ENCODE measurements around the gene LAMA4.

Gene LAMA4

DNA sequence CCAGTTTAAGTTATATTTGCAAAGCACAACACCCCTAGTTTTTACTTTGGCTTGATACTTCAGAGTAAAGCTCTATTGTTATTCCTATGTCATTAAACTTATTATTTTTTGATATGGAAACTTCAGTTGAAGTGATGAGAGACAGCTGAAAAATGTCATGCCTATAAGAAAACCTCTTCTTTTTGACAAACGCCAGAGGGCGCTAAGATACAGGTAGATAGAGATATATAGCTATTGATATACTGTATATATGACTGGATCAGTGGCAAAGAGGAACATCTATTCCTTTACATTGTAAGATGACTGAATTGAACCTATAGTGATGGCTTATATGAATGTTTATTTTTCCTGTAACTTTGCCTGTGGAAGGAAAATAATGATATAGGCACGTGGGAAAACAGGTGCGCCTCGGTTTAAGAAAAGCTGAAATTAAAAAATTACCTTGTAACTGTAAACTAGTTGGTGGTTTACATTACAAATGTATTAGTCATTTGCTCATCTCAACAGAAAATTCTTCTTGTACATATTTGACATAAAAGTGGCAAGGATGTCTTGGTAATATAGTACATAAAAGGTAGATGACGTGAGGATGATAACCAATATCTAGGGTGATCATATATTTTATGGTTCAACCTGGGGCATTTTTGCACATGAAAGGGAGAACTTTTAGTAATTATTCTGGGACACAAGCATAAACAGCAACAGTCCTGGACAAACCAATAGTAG lies 74.1 kb downstream of the LAMA4 start:
- DNase-seq = no peak

DNA sequence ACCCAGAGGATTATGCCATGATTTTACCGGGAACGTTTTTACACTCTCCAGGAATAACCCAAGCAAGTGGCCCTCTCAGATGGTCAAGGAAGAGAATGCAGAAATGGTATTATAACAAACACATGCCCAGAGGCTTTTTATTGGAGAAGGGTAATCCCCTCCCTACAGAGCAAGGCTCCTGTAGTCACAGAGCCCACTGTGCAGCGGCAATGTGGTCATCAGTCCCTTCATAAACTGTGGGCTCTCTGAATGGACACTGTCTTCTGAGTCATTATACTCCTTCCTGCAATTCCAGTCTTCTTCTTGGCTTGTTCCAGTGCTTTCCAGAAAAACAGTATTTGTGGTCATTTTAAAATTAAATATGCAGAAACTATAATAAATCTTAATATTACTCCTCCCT lies 74.7 kb downstream of the LAMA4 start:
- no peak for DNase-seq

DNA sequence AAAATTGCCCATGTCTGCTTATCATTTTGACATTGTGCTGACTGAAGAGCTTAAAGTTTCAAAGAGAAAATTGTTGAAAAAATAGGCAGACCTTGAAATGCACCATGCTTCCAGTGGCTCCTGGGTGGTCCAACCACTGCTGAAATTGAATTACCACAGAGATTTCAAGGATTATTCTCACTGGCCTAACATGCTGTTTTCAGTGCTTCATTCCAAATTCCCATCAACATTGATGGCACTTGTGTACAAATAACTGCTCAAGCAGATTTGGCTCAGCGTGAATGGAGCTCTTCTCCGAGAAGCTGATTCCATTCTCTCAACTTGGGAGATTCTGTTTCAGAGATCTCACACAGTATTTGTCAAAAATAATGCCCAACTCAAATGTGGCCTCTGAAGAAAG lies 75.5 kb downstream of the LAMA4 start:
- DNase-seq = no peak

DNA sequence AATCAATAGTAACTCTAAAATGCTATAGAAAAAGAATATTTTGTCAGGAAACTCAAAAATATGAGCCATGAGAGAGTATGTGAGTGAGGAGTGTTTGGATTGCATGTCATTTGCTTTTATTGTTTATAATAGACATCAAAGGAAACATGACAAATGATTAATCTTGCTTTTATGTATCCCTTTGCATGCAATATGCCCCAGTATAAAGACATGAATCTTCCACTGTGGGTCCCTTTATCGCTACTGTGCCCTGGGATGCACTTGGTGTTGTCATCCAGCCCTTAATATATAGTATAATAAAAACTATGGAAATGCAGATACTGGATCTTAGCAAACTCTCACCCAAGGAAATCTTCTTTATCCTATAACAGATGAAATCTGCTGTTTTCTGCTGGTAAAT lies 77.3 kb downstream of the LAMA4 start:
- no peak for DNase-seq

DNA sequence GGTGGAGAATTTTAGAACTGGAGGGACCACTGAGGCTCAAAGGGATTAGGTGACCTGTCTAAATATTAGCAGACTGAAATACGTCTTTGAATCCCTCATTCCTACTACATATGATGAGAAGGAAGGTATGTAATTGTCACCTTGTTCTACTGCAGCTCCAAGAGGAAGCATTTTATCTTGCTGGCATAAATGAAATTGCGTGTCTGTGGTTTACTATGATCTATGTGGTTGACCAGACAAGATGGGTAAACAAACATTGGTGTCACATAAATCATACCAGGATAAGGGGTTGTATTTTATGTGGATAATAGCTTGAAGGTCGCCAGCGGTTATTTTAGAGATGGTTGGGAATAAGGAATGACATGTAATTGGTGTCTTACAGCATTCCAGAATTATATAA lies 78.2 kb downstream of the LAMA4 start:
- DNase-seq = no peak

DNA sequence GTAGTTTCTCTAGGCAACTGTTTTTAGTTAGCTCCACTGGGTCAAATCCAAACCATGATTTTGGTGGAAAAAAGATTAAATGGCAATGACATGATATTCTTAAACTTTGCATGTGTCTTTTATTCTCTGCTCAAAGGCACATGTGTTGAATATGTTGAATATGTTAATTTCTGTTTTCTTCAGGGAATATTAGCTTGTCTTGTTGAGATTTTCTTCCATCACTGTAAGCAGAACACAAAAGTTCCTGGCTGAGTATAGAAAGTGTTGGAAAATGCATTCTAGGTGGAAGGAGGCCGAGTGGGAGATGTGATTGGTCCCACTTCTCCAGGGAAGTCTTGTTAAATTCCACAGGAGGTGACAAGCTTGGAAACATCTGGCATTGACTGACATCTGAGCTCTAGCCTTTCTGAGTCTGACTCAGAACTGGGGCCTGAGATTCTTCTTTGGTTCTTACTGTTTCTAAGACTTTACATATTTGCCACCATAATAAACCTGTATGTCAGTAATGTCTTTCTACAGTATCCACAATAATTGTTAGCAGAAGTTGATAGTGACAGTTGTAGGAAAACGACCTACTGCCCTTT lies 81.1 kb downstream of the LAMA4 start:
- DNase-seq = no peak

DNA sequence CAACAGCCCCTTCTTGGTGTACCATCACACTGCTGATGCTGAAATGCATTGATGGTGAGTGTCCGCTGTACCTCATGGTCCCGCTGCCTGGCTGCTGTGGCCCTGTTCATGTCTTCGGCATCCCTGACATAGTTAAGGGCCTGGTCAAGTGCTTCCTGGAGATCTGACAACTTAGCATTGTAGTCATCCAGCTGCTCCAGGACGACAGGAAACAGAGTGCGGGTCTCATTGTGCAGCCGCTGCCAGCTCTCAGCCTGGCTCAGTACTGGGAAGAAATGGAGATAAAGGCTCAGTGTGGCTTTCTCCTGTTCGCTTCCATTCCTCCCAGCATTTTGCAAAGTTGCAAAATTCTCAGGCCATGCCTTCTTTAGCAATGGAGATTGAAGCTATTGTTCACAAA lies 81.8 kb downstream of the LAMA4 start:
- DNase-seq = no peak

DNA sequence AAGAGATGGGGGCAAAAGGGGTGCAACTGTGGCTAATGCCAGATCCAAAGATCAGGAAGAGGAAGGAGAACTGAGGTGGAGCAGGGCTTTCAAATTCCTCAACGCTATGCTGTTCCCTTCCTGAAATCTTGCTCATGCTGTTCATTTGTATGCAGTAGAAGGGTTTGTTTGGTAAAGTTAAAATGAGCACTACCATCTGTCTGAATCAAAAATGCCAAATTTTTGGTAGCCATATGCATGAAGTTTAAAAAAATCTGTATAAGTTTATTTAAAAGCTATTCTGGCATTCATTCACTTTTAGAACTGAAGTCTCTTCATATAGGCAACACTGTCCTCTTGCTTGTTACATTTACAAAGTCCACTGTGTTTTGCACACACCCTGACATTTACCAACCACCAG lies 84.8 kb downstream of the LAMA4 start:
- DNase-seq = no peak

DNA sequence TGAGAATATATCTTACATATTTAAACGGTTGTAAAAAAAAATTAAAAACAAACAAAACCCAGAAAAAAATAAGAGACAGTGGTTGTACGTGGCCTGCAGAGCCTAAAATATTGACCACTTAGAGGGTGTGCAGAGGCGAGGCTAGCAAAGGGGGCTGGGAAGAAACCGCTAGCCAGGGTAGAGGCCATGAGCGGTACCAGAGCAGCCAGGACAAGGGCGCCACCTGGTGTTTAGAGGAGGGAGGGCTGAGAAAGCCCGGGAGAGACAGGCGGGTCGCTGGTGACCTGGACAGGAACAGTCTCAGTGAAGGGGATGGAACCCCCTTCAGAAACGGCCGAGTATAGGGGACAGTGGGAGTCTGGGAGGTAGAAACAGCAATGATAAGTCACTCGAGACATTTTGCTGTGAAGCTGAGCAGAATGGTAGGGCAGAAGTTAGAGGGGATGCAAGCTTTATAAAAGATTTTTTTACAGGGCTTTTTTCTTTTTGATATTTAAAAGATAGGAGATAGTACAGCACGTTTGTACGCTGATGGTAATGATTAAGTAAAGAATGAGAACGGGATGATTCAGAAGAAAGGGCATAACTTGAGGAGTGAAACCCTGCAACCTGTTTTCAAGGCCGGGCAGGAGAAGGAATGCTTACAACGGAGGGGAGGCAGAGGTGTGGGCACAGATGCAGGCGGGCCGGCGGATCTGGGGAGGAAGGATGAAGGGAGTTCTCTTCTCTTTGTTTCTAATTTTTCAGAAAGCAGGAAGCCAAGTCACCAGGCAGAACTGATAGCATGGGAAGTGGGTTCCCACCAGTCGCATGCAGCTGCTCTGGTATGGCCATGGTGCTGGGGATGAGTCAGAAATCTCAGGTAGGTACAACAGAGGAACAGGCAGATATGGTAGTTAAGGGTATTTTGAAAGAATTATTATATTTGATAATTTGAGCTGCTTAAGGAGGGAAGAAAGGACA lies 90.8 kb downstream of the LAMA4 start:
- no peak for DNase-seq

DNA sequence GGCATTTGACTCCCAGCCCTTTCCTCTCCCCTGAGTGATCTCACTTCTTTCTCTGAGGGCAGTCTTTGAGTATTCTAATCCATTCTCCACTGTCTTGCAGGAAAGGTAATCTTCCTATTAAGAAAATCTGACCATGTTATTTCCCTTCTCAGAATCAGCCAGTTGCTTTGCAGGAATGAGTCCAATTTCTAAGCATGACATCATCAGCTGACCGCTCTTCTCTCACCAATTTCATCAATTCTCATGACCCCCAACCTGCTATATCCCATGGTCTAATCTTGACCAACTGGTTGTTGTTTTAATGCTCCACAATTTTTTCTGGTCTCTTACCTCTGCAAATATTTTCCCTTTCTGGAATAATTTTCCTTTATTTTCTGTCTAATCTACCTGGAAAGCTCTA lies 93.6 kb downstream of the LAMA4 start:
- no peak for DNase-seq

DNA sequence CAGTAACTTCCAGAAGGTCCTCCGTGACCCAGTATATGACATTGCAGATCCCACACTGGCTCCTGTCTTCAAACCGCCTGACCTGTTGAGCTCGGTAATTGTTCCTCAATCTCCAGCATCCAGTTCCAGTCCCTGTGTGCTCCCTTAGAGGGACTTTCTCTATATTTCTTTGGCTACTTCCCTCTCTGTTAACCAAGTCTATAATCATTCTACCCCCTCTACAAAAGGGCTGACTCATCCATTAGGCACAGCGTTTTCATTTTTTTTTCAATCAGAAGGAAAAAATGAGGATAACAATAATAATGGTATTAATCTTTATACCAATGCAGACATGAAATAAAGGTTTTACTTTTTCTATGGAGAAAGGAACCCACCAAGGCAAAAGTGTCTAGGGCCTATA lies 97.7 kb downstream of the LAMA4 start:
- no peak for DNase-seq

DNA sequence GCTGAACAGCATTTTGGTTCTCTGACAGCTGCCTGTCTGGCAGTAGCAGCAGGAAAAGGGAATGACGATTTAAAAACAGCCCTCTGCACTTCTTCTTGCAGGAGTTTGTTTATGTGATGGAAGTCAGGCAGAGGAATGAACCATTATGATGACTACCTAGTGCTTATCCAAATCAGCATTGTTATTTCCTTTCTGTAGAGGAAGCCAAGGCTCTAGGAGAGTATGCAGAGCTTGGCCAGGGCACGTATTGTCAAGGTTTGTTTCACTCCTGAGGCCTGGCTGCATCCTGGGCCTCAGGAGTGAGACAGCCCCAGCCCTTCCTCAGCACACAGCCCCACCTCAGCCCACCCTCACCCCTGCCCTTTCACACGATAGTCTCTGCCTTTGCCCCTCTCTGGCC lies 98.5 kb downstream of the LAMA4 start:
- no peak for DNase-seq

DNA sequence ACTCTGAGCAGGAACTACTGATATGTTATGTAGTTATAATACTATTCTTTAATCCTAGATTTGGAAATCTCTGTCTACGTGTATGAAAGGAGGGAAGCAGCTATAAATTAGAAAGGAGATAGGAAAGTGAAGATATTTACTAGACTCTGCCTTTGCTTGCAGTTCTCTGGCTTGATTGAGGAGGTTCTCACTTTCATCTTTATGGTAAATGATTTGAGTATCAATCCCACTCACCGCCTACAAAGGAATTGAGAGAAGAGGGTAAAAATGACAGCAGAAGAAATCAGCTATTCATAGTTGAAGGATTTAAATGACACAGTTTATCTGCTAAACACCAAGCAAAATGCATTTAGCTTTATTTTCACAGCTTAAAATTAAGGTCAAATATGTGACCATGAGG lies 99.7 kb downstream of the LAMA4 start:
- no peak for DNase-seq

DNA sequence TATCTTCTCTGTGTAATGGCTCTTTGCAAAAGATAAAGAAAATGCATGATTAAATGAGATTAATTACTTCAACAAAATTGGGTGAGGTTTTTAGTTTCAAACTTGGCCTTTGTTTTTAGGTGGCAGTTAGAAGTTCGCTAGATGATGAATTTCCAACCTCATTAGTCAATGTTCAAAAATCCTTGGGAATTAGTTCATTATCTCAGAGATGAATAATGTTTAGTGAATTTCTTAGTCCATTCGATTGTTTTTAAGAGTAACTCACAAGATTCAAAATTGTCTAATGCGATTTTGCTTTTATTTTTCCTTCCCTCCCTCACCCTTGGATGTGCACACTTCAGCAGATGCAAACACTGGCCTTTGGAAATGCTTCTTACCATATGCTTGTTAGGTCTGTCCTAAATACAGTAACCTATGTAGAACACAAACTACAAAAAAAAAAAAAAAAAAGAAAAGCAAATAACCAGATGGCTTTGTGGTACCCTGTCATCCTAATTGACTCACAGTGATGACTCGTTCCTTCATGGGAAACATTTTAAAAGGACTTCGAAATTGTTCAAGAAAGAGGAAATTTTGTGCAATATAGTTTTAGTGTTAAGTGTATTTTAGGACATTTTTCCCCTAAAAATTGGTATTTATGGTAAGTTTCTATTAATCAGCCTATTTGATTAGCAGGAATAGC lies 100.3 kb downstream of the LAMA4 start:
- no peak for DNase-seq

DNA sequence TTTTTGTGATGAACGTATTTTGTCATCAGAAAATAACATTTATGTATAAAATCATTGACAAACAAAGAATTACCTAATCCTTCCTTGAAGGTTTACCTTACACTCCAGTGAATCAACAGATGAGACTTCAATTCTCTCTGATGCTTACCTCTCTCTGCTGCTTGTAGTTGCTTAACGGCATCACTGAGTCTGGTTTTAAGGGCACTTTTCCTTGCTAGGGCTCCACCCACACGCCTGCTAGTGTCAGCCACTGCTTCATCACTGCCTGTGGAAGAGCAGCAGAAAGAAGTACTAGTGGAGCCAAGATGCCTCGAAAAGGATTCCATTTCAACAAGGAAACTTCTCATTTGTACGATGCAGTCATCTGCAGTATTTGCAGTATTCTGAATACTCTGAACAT lies 104.0 kb downstream of the LAMA4 start:
- no peak for DNase-seq

DNA sequence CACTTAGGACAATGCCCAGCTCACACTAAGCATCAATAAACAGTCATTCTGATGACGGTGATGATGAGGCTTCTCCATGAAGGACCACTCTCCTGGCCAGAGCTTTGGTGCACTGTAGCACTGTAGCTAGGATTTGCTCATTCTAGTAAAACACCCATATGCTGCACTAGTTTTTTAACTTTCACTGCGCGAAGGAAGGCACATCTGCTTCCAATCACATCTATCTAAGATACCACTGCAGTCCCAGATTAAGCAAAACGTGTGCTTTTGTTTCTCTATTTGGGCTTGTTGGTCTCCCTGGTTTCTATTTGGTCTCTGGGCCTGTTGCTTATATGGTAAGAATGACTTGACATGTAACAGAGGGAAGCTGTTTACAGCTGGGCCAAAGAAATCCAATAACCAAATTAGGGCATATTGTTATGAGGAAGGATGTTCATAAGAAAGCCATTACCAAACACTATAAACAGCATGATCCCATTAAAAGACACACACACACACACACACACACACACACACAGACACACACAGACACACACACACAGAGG lies 104.6 kb downstream of the LAMA4 start:
- no peak for DNase-seq

DNA sequence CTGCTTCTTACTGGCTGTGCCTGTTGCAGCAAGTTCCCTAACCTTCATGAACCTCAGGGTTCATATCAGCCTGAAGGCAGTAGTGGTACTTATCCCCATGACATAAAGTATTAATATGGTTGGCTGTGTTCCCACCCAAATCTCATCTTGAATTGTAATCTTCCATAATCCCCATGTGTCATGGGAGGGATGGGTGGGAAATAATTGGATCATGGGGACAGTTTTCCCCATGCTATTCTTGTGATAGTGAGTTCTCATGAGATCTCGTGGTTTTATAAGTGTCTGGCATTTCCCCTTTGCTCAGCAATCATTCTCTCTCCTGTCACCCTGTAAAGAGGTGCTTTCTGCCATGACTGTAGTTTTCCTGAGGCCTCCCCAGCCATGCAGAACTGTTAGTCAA lies 105.1 kb downstream of the LAMA4 start:
- DNase-seq = no peak

DNA sequence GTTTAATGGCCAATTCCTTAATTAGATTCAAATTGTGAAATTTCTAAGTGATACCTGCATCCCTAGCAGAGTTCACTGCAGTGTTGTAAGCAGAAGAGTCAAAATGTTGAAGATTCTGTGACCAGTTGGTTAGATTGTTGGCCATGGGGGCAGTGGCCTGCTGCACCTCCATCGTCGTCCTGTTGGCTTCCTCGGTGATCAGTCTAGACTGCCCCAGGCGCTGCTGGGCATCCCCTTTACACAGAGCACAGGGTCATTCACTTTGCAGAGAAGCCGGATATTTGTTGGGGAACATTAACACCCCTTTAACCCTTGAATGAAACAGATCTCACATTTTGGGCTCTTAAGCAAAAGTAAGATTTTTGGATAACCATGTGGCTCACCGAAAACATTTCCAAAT lies 106.3 kb downstream of the LAMA4 start:
- no peak for DNase-seq

DNA sequence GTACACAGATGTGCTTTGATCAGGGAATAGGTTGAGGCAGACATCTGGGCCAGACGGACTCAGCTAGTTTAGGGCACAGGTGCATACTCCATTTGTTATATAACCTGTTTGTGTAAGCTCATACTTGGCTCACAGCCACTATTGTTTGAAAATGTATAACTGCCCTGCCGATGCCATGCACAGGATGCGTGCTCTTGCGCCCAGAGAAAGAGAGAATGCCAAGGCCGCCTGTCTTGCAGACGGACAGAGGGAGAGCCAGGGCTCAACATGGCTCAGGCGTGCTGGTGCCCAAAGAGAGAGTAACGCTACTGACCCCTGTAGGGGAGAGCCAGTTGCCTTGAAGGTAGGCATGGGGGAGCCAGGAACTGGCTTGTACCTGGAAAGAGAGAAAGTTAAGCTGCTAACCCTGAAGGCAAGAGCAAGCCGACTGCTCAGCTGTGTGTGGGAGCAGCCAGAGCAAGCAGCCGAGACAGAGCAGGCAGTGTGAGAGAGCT lies 109.2 kb downstream of the LAMA4 start:
- no peak for DNase-seq

DNA sequence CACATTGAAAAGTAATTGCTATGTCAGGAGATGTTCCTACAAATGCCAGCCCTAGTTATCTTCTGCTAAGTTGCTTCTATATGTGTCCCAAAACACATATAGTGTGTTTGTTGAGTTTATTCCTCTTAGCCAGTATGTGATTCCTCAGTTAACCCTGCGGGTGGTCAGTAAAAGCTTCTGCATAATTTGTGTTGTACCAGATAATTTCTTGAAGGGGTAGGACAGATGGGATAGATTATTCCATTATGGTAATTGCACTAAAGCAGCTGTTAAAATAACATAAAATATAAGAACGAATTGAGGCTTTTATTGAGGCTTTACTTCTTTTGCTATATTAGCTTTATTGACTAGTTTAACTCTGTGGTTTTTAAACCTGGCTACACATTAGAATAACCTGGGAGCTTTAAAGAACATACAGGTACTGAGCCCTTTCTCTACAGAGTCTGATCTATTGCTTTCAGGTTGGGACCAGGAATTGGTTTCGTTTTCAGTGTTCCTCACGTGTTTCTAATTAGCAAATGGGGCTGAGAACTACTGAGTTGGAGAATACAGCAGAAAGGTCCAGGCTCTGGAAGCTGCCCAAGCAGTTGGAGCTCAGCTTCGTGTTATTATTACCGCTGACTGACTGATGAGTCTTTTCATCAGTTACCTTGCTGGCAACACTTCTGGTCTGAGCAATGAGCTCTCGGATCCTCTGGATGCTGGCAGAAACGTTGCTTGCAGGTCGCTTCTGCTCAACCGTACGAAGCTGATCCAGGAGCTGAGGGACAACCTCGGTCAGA lies 110.0 kb downstream of the LAMA4 start:
- DNase-seq = no peak

DNA sequence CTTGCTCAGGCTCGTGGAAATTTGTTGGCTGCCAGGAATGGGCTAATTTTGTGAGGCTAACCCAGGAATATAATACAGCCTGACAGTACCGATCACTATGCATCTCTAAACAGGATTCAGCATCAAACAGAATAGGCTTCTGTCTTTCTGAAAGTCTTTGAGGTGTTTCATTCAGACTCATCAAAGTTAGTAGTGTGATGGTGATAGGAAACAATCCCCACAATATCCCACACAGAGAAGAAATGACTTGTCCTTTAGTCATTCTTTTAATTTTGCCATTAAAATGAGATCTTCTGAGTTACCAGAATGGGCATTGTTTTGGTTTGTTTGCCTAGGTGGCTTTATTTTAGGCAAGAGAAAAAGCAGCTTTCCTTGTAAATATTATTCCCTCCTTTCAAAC lies 112.7 kb downstream of the LAMA4 start:
- no peak for DNase-seq

DNA sequence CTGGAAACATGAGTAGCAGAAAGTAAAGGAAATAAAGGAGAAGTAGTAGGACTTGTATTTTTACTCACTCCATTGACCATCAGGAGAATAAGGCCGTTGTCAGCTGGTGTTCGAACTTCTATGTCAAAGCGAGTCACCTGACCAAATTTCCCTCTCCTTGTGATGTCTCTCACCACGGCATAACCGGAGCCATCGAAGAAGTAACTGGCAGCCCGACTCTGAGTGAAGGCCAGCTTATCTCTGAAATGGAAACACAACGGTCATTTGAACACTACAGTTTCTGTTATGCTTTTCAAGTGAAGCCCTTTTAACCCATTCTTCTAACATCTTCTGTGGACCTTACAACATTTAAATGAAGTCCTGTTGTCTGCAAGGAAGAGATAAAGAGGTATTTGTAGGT lies 115.3 kb downstream of the LAMA4 start:
- DNase-seq = no peak

Measured in left hindlimb (tissue), 1 donor.